Measurements from ENCODE around the gene SARM1.
"Not testable (repeated sequence)": the region's sequence is repeated elsewhere in the genome, so short reads cannot be mapped to it uniquely, and the experiment has no call there.

Gene SARM1

GRCh38 chr17:28371245-28372202 is at the start of gene SARM1:
TSS of gene SARM1 (plus strand) at chr17:28371694. CDS start at chr17:28372033, 339 bp downstream.
- DNase-seq, result peak; percentile 82 to 86

- no peak for DNase-seq
Measured at GRCh38 chr17:28324267-28324745, 47.2 kb upstream of the SARM1 start.

- DNase-seq, result no peak
Measured at GRCh38 chr17:28324781-28325180, 46.7 kb upstream of the SARM1 start.

GRCh38 chr17:28325211-28325610 is 46.3 kb upstream of the SARM1 start:
- no peak for DNase-seq

GRCh38 chr17:28326114-28326513 is 45.4 kb upstream of the SARM1 start:
- DNase-seq, result no peak

- no peak for DNase-seq
Measured at GRCh38 chr17:28327031-28327607, 44.4 kb upstream of the SARM1 start.

GRCh38 chr17:28327709-28328108 is 43.8 kb upstream of the SARM1 start:
- DNase-seq, result no peak

- DNase-seq, result no peak
Measured at GRCh38 chr17:28328325-28328724, 43.2 kb upstream of the SARM1 start.

- DNase-seq, result no peak
Measured at GRCh38 chr17:28330671-28331070, 40.8 kb upstream of the SARM1 start.

- no peak for DNase-seq
Measured at GRCh38 chr17:28331891-28332420, 39.5 kb upstream of the SARM1 start.

- DNase-seq, result no peak
Measured at GRCh38 chr17:28333083-28333746, 38.3 kb upstream of the SARM1 start.

GRCh38 chr17:28334171-28334570 is 37.3 kb upstream of the SARM1 start:
- no peak for DNase-seq

GRCh38 chr17:28334666-28335200 is 36.8 kb upstream of the SARM1 start:
- DNase-seq, result no peak

- DNase-seq, result peak; percentile 99
Measured at GRCh38 chr17:28335201-28335958, 36.1 kb upstream of the SARM1 start, which contains the start of the genes IFT20 and TNFAIP1. TSS of gene IFT20 (minus strand) at chr17:28335472. CDS start at chr17:28331985, 3,487 bp downstream. TSS of gene TNFAIP1 (plus strand) at chr17:28335761. CDS start at chr17:28339522, 3,761 bp downstream.

GRCh38 chr17:28335959-28336871 is 35.3 kb upstream of the SARM1 start:
- no peak for DNase-seq

- DNase-seq, result no peak
Measured at GRCh38 chr17:28338056-28338768, 33.3 kb upstream of the SARM1 start.

- not testable (repeated sequence) for DNase-seq
Measured at GRCh38 chr17:28338769-28339212, 32.7 kb upstream of the SARM1 start.

GRCh38 chr17:28339431-28339830 is 32.1 kb upstream of the SARM1 start:
- no peak for DNase-seq

- DNase-seq, result no peak
Measured at GRCh38 chr17:28340374-28340773, 31.1 kb upstream of the SARM1 start.

GRCh38 chr17:28341516-28341915 is 30.0 kb upstream of the SARM1 start:
- DNase-seq, result no peak

Measured in NCI-H1930 (cell line).